ENCODE data around the gene PIGM.

DNA sequence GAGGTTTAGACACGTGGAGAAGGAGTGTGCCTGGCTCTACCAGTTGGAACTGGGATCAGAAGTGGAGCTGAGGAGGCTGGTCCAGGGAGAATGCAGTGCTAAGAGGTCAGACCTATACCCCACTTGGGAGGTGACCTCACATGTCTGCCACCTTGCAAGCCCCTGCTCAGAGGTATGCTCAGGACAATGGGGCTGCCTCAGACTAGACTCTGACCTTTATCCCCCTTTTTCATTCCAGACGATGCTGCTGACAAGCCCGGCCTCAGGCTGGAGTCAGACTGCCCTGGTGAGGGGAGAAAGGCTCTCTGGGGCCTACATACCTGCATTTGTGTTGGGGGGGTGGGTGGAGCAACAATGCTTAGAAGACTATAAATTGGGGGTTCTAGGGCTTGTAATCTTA lies 33.0 kb upstream of the PIGM start:
- TF ChIP-seq, protein P1, sequence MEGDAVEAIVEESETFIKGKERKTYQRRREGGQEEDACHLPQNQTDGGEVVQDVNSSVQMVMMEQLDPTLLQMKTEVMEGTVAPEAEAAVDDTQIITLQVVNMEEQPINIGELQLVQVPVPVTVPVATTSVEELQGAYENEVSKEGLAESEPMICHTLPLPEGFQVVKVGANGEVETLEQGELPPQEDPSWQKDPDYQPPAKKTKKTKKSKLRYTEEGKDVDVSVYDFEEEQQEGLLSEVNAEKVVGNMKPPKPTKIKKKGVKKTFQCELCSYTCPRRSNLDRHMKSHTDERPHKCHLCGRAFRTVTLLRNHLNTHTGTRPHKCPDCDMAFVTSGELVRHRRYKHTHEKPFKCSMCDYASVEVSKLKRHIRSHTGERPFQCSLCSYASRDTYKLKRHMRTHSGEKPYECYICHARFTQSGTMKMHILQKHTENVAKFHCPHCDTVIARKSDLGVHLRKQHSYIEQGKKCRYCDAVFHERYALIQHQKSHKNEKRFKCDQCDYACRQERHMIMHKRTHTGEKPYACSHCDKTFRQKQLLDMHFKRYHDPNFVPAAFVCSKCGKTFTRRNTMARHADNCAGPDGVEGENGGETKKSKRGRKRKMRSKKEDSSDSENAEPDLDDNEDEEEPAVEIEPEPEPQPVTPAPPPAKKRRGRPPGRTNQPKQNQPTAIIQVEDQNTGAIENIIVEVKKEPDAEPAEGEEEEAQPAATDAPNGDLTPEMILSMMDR (IDR thresholded peaks at IDR 0.05) = no peak
- TF ChIP-seq POLR2A (IDR thresholded peaks at IDR 0.05) = no peak

All from lower leg skin (tissue), 3 donors.